Activated T-helper 17 cell treated with anti-CD3 and anti-CD28 coated beads, Interleukin-2, amount 50 U/mL, for 72 hours (primary cell): ENCODE data around the gene CBFB. TPM values are rescaled to one million over a fixed set of nuclear protein-coding genes. Genes with fewer than 3 reads are reported as not detected.

Experiments
- total RNA-seq, 2 donors: library from RNA; stranded (reverse); gene quantifications; one replicate each; pipeline ENCODE4 v1.2.3, GENCODE V29; 2022

The CBFB gene
- total RNA-seq, 2 donors from 2014 or later = 115 to 214 TPM

Other genes with a start within 250 kb of the CBFB start
- under 1 TPM; 0.13 to 0.34 TPM for gene TERB1, start 227.6 kb upstream of the CBFB start, total RNA-seq
- gene NAE1, start 198.2 kb upstream of the CBFB start, total RNA-seq = 100 to 1,000 TPM in 1 of 2 donors, 10 to 100 TPM in 1; 86.7 to 110 TPM
- not detected for gene CA7, start 184.7 kb upstream of the CBFB start, total RNA-seq
- gene PDP2, start 148.6 kb upstream of the CBFB start, total RNA-seq = 10 to 100 TPM; 33.5 to 76.6 TPM
- not detected for gene CDH16, start 110.3 kb upstream of the CBFB start, total RNA-seq
- 1 to 10 TPM; 2.1 to 6.5 TPM for gene RRAD, start 103.6 kb upstream of the CBFB start, total RNA-seq
- 100 to 1,000 TPM; 153 to 167 TPM for gene CIAO2B, start 94.7 kb upstream of the CBFB start, total RNA-seq
- 10 to 100 TPM; 31.2 to 31.5 TPM for gene CES2, start 93.6 kb upstream of the CBFB start, total RNA-seq
- 1 to 10 TPM; 2.6 to 4.2 TPM for gene CES3, start 67.9 kb upstream of the CBFB start, total RNA-seq
- gene CES4A, start 40.6 kb upstream of the CBFB start, total RNA-seq = 10 to 100 TPM; 18.3 to 43.5 TPM
- 10 to 100 TPM; 14.8 to 18.0 TPM for gene PHAF1, start 80.8 kb downstream of the CBFB start, total RNA-seq
- gene B3GNT9, start 121.8 kb downstream of the CBFB start, total RNA-seq = 10 to 100 TPM in 1 of 2 donors, 1 to 10 TPM in 1; 8.3 to 12.3 TPM
- 10 to 100 TPM; 36.3 to 65.9 TPM for gene TRADD, start 130.8 kb downstream of the CBFB start, total RNA-seq
- gene FBXL8, start 130.8 kb downstream of the CBFB start, total RNA-seq = 100 to 1,000 TPM in 1 of 2 donors, 10 to 100 TPM in 1; 33.1 to 108 TPM
- gene HSF4, start 135.6 kb downstream of the CBFB start, total RNA-seq = 100 to 1,000 TPM in 1 of 2 donors, 10 to 100 TPM in 1; 71.3 to 325 TPM
- 100 to 1,000 TPM in 1 of 2 donors, 10 to 100 TPM in 1; 30.0 to 194 TPM for gene NOL3, start 141.4 kb downstream of the CBFB start, total RNA-seq
- gene MATCAP1, start 154.8 kb downstream of the CBFB start, total RNA-seq = 100 to 1,000 TPM in 1 of 2 donors, 10 to 100 TPM in 1; 47.0 to 118 TPM
- 1 to 10 TPM in 1 of 2 donors, under 1 TPM in 1; 0.37 to 1.5 TPM for gene EXOC3L1, start 161.0 kb downstream of the CBFB start, total RNA-seq
- gene E2F4, start 163.0 kb downstream of the CBFB start, total RNA-seq = 100 to 1,000 TPM in 1 of 2 donors, 10 to 100 TPM in 1; 90.0 to 141 TPM
- gene ELMO3, start 170.0 kb downstream of the CBFB start, total RNA-seq = 1 to 10 TPM; 6.6 to 7.1 TPM
- 10 to 100 TPM; 31.7 to 39.5 TPM for gene TMEM208, start 198.0 kb downstream of the CBFB start, total RNA-seq
- 100 to 1,000 TPM; 104 to 145 TPM for gene FHOD1, start 218.3 kb downstream of the CBFB start, total RNA-seq
- gene SLC9A5, start 219.8 kb downstream of the CBFB start, total RNA-seq = 10 to 100 TPM in 1 of 2 donors, 1 to 10 TPM in 1; 3.5 to 15.7 TPM